GM23338 (cell line): ENCODE data around the gene ERRFI1. TPM values are rescaled to one million over a fixed set of nuclear protein-coding genes. Genes with fewer than 3 reads are reported as not detected.

Source experiments
- ATAC-seq: fragments of 200-7000 bp; cut with Tn5 transposase; 3 replicates; pipeline ENCODE4 v1.9.1; 2020
- DNase-seq: peaks from one replicate; pipeline ENCODE4 v3.0.0-alpha.2; 2015; ENCODE audit warnings: low spot score
- H2AFZ ChIP-seq: fragments of 200-600 bp; sonication (generic); 2 replicates; pipeline ENCODE4 v1.8.0; 2016; ENCODE audit warnings: antibody characterized with exemption, mild to moderate bottlenecking, moderate library complexity
- H3F3A ChIP-seq: fragments of 200-600 bp; sonication (generic); replicated peaks from 2 replicates; pipeline ENCODE4 v1.8.0; 2017; ENCODE audit warnings: antibody characterized with exemption, mixed run types, low read depth
- H3K27ac ChIP-seq: fragments of 200-600 bp; sonication (generic); 2 replicates; pipeline ENCODE4 v1.6.1; 2016; ENCODE audit warnings: low read depth
- H3K27me3 ChIP-seq: fragments of 200-600 bp; sonication (generic); 2 replicates; pipeline ENCODE4 v1.8.0; 2016; ENCODE audit warnings: mild to moderate bottlenecking, mixed run types, moderate library complexity; ENCODE audit not compliant: insufficient read depth
- H3K36me3 ChIP-seq: fragments of 200-600 bp; sonication (generic); 2 replicates; pipeline ENCODE4 v1.8.0; 2016; ENCODE audit warnings: mild to moderate bottlenecking; ENCODE audit not compliant: insufficient read depth
- H3K4me1 ChIP-seq: fragments of 200-600 bp; sonication (generic); 2 replicates; pipeline ENCODE4 v1.8.0; 2016; ENCODE audit warnings: mild to moderate bottlenecking, moderate library complexity; ENCODE audit not compliant: insufficient read depth
- H3K4me2 ChIP-seq: fragments of 200-600 bp; sonication (generic); 2 replicates; pipeline ENCODE4 v1.7.1; 2017; ENCODE audit warnings: mixed run types
- H3K4me3 ChIP-seq: fragments of 200-600 bp; sonication (generic); 2 replicates; pipeline ENCODE4 v1.6.1; 2016; ENCODE audit warnings: mixed run types
- H3K79me2 ChIP-seq: fragments of 200-600 bp; sonication (generic); replicated peaks from 2 replicates; pipeline ENCODE4 v1.8.0; 2017; ENCODE audit warnings: mild to moderate bottlenecking; ENCODE audit not compliant: insufficient read depth
- H3K9me2 ChIP-seq: fragments of 200-600 bp; sonication (generic); 2 replicates; pipeline ENCODE4 v1.8.0; 2017; ENCODE audit not compliant: insufficient read depth
- H4K20me1 ChIP-seq: fragments of 200-600 bp; sonication (generic); replicated peaks from 2 replicates; pipeline ENCODE4 v1.8.0; 2017; ENCODE audit warnings: mild to moderate bottlenecking; ENCODE audit not compliant: insufficient read depth
- H3K27ac Mint-ChIP-seq: 2 replicates; pipeline ENCODE4 v1.8.0; 2020; ENCODE audit warnings: inconsistent platforms, mild to moderate bottlenecking, moderate library complexity, mixed read lengths
- H3K27me3 Mint-ChIP-seq: 3 replicates; pipeline ENCODE4 v1.8.0; 2022; ENCODE audit warnings: low read depth, mild to moderate bottlenecking, moderate library complexity, mixed read lengths, inconsistent platforms; ENCODE audit not compliant: insufficient read depth, poor library complexity
- H3K36me3 Mint-ChIP-seq: 3 replicates; pipeline ENCODE4 v1.8.0; 2021; ENCODE audit warnings: low read depth, mild to moderate bottlenecking, inconsistent platforms, moderate library complexity, mixed read lengths
- H3K4me1 Mint-ChIP-seq: 3 replicates; pipeline ENCODE4 v1.8.0; 2020; ENCODE audit warnings: mild to moderate bottlenecking, inconsistent platforms, mixed read lengths
- H3K4me3 Mint-ChIP-seq: 3 replicates; pipeline ENCODE4 v1.8.0; 2021; ENCODE audit warnings: moderate library complexity, mild to moderate bottlenecking, inconsistent platforms, mixed read lengths
- H3K9me3 Mint-ChIP-seq: 3 replicates; pipeline ENCODE4 v1.8.0; 2020; ENCODE audit warnings: moderate library complexity, mild to moderate bottlenecking, inconsistent platforms, mixed read lengths
- CREB1 ChIP-seq: fragments of 250-450 bp; sonication (Bioruptor Pico); IDR thresholded peaks from 2 replicates; pipeline ENCODE4 v1.5.0; 2020; ENCODE audit warnings: low read depth, mild to moderate bottlenecking, moderate library complexity
- CTCF ChIP-seq, 2 experiments: fragments of 200-600 bp in 1 of 2; sonication (generic) in 1 of 2; conservative IDR thresholded peaks; 2 replicates each; pipeline versions ENCODE4 v1.5.1 to v1.6.1; 2016 to 2017; ENCODE audit warnings: antibody characterized with exemption in 2 of 2, low read depth in 2 of 2, mild to moderate bottlenecking in 2 of 2, moderate library complexity in 1 of 2
- EZH2 ChIP-seq: fragments of 200-600 bp; sonication (generic); IDR thresholded peaks from one replicate; pipeline ENCODE4 v1.8.0; 2017; ENCODE audit warnings: antibody characterized with exemption, mild to moderate bottlenecking, low read depth; ENCODE audit not compliant: unreplicated experiment
- EZH2phosphoT487 ChIP-seq: fragments of 200-600 bp; sonication (generic); IDR thresholded peaks from one replicate; pipeline ENCODE4 v1.8.1; 2018; ENCODE audit warnings: antibody characterized with exemption; ENCODE audit not compliant: unreplicated experiment
- JUNB ChIP-seq: IDR thresholded peaks from one replicate; pipeline ENCODE4 v1.6.1; 2016; ENCODE audit warnings: antibody characterized with exemption; ENCODE audit not compliant: unreplicated experiment
- NANOG ChIP-seq: IDR thresholded peaks from 2 replicates; pipeline ENCODE4 v1.6.1; 2016; ENCODE audit warnings: antibody characterized with exemption, borderline replicate concordance
- POLR2AphosphoS5 ChIP-seq: IDR thresholded peaks from 2 replicates; pipeline ENCODE4 v1.6.1; 2016; ENCODE audit warnings: antibody characterized with exemption, low read depth
- STAT1 ChIP-seq: IDR thresholded peaks from one replicate; pipeline ENCODE4 v1.6.1; 2016; ENCODE audit warnings: antibody characterized with exemption; ENCODE audit not compliant: unreplicated experiment
- ZNF114 ChIP-seq: fragments of 250-450 bp; sonication (Bioruptor Pico); IDR thresholded peaks from 2 replicates; pipeline ENCODE4 v1.5.0; 2020; ENCODE audit warnings: mild to moderate bottlenecking, moderate library complexity
- ZNF331 ChIP-seq: fragments of 250-450 bp; sonication (Bioruptor Pico); IDR thresholded peaks from 2 replicates; pipeline ENCODE4 v1.5.0; 2020; ENCODE audit warnings: low read depth, mild to moderate bottlenecking, moderate library complexity
- polyA plus RNA-seq: library from polyadenylated mRNA; unstranded; fragments of >200 nt; fragmentation: Nextera tagmentation; extraction: Ambion mirVana; gene quantifications from 2 replicates; pipeline ENCODE4 v1.2.1, GENCODE V29; 2016
- total RNA-seq: library from RNA; depleted of rRNA; stranded (reverse); fragments of >200 nt; shearing (Covaris generic); gene quantifications from 2 replicates; pipeline ENCODE4 v1.2.3, GENCODE V29; 2014
- TF ChIP-seq, protein P1 (sequence below): fragments of 250-450 bp; sonication (Bioruptor Pico); IDR thresholded peaks from 2 replicates; pipeline ENCODE4 v1.5.0; 2020; ENCODE audit warnings: mild to moderate bottlenecking, moderate library complexity
- TF ChIP-seq, protein P2 (sequence below): IDR thresholded peaks from one replicate; pipeline ENCODE4 v1.6.1; 2018; ENCODE audit warnings: antibody characterized with exemption; ENCODE audit not compliant: unreplicated experiment
- TF ChIP-seq, protein P3 (sequence below): IDR thresholded peaks from 2 replicates; pipeline ENCODE4 v1.6.1; 2016; ENCODE audit warnings: antibody characterized with exemption

Gene ERRFI1
- total and polyA plus RNA-seq, 2 experiments from 2014 or later = 22.9 to 59.8 TPM

DNA sequence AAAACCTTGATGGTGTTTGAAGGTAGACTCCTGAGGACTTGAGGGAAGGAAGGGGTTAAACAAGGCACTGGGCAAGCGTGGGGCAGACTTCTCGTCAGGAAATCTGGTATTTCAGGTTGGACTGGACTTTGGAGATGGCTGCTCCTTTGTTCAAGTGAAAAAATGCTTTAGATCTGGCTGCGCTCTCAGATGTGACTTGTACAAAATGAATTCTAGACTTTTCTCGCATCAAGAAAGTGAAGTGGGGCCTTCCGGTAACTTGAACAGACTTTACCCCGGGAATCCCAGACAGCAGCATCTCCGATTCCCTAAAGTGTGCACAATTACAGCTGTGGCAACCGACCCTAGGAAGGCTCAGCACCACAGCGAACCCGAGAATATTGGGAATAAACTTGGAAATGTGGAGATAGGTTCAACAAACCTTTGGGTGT, 44.3 kb upstream of the ERRFI1 start:
- DNase-seq = peak; percentile 63
- Mint-ChIP-seq H3K9me3 (peaks cover 3% of the 10 kb centered on the region; the same call in 1 of the 3 replicates), H3K27ac (peak overlapping the region; percentile 65), H3K27me3 (peaks cover 2% of the 10 kb centered on the region), H3K36me3 (no peaks in the 10 kb centered on the region), H3K4me3 (no peak overlapping the region), H3K4me1 (peaks cover 9% of the 10 kb centered on the region)
- ATAC-seq = peak; percentile 63
- Histone ChIP-seq H3K27me3 (no peaks in the 10 kb centered on the region), H3F3A (no peaks in the 10 kb centered on the region), H3K4me2 (0 out of 2 replicates have a peak overlapping the region, but pooled peaks have one; percentile 9), H3K27ac (no peak overlapping the region), H3K4me3 (no peak overlapping the region), H3K9me2 (no peaks in the 10 kb centered on the region), H3K36me3 (no peaks in the 10 kb centered on the region), H4K20me1 (no peaks in the 10 kb centered on the region), H2AFZ (peak overlapping the region; percentile 35; the same call in 1 of the 2 replicates), H3K79me2 (no peaks in the 10 kb centered on the region), H3K4me1 (peaks cover 1% of the 10 kb centered on the region; the same call in 1 of the 2 replicates)
- TF ChIP-seq CTCF (conservative IDR thresholded peaks at IDR 0.05; ENCODE audit: low read depth in 2 of 2) (no peak), STAT1 (no peak), JUNB (no peak), ZNF331 (CRISPR knock-in tag) (no peak), CREB1 (CRISPR knock-in tag) (no peak), ZNF114 (CRISPR knock-in tag) (no peak), POLR2AphosphoS5 (no peak), NANOG (no peak), EZH2phosphoT487 (no peak), EZH2 (no peak)
- TF ChIP-seq, protein P1, sequence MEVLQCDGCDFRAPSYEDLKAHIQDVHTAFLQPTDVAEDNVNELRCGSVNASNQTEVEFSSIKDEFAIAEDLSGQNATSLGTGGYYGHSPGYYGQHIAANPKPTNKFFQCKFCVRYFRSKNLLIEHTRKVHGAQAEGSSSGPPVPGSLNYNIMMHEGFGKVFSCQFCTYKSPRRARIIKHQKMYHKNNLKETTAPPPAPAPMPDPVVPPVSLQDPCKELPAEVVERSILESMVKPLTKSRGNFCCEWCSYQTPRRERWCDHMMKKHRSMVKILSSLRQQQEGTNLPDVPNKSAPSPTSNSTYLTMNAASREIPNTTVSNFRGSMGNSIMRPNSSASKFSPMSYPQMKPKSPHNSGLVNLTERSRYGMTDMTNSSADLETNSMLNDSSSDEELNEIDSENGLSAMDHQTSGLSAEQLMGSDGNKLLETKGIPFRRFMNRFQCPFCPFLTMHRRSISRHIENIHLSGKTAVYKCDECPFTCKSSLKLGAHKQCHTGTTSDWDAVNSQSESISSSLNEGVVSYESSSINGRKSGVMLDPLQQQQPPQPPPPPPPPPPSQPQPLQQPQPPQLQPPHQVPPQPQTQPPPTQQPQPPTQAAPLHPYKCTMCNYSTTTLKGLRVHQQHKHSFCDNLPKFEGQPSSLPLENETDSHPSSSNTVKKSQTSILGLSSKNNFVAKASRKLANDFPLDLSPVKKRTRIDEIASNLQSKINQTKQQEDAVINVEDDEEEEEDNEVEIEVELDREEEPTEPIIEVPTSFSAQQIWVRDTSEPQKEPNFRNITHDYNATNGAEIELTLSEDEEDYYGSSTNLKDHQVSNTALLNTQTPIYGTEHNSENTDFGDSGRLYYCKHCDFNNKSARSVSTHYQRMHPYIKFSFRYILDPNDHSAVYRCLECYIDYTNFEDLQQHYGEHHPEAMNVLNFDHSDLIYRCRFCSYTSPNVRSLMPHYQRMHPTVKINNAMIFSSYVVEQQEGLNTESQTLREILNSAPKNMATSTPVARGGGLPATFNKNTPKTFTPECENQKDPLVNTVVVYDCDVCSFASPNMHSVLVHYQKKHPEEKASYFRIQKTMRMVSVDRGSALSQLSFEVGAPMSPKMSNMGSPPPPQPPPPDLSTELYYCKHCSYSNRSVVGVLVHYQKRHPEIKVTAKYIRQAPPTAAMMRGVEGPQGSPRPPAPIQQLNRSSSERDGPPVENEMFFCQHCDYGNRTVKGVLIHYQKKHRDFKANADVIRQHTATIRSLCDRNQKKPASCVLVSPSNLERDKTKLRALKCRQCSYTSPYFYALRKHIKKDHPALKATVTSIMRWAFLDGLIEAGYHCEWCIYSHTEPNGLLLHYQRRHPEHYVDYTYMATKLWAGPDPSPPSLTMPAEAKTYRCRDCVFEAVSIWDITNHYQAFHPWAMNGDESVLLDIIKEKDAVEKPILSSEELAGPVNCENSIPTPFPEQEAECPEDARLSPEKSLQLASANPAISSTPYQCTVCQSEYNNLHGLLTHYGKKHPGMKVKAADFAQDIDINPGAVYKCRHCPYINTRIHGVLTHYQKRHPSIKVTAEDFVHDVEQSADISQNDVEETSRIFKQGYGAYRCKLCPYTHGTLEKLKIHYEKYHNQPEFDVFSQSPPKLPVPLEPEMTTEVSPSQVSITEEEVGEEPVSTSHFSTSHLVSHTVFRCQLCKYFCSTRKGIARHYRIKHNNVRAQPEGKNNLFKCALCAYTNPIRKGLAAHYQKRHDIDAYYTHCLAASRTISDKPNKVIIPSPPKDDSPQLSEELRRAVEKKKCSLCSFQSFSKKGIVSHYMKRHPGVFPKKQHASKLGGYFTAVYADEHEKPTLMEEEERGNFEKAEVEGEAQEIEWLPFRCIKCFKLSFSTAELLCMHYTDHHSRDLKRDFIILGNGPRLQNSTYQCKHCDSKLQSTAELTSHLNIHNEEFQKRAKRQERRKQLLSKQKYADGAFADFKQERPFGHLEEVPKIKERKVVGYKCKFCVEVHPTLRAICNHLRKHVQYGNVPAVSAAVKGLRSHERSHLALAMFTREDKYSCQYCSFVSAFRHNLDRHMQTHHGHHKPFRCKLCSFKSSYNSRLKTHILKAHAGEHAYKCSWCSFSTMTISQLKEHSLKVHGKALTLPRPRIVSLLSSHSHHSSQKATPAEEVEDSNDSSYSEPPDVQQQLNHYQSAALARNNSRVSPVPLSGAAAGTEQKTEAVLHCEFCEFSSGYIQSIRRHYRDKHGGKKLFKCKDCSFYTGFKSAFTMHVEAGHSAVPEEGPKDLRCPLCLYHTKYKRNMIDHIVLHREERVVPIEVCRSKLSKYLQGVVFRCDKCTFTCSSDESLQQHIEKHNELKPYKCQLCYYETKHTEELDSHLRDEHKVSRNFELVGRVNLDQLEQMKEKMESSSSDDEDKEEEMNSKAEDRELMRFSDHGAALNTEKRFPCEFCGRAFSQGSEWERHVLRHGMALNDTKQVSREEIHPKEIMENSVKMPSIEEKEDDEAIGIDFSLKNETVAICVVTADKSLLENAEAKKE (CRISPR knock-in tag) = no peak
- TF ChIP-seq, protein P2, sequence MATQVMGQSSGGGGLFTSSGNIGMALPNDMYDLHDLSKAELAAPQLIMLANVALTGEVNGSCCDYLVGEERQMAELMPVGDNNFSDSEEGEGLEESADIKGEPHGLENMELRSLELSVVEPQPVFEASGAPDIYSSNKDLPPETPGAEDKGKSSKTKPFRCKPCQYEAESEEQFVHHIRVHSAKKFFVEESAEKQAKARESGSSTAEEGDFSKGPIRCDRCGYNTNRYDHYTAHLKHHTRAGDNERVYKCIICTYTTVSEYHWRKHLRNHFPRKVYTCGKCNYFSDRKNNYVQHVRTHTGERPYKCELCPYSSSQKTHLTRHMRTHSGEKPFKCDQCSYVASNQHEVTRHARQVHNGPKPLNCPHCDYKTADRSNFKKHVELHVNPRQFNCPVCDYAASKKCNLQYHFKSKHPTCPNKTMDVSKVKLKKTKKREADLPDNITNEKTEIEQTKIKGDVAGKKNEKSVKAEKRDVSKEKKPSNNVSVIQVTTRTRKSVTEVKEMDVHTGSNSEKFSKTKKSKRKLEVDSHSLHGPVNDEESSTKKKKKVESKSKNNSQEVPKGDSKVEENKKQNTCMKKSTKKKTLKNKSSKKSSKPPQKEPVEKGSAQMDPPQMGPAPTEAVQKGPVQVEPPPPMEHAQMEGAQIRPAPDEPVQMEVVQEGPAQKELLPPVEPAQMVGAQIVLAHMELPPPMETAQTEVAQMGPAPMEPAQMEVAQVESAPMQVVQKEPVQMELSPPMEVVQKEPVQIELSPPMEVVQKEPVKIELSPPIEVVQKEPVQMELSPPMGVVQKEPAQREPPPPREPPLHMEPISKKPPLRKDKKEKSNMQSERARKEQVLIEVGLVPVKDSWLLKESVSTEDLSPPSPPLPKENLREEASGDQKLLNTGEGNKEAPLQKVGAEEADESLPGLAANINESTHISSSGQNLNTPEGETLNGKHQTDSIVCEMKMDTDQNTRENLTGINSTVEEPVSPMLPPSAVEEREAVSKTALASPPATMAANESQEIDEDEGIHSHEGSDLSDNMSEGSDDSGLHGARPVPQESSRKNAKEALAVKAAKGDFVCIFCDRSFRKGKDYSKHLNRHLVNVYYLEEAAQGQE = no peak
- TF ChIP-seq, protein P3, sequence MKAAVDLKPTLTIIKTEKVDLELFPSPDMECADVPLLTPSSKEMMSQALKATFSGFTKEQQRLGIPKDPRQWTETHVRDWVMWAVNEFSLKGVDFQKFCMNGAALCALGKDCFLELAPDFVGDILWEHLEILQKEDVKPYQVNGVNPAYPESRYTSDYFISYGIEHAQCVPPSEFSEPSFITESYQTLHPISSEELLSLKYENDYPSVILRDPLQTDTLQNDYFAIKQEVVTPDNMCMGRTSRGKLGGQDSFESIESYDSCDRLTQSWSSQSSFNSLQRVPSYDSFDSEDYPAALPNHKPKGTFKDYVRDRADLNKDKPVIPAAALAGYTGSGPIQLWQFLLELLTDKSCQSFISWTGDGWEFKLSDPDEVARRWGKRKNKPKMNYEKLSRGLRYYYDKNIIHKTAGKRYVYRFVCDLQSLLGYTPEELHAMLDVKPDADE = no peak
